NCI-H2196 treated with DMSO at 0.1 percent for 48 hours (cell line): ENCODE data around the gene PYGB.
A peak's percentile ranks its signal among the peaks of the same experiment; 100 is the strongest.

Source experiments
- DNase-seq: peaks from one replicate; lab custom pipeline; 2025; ENCODE audit not compliant: unreplicated experiment; lab: John Stamatoyannopoulos, UW

PYGB gene

DNA sequence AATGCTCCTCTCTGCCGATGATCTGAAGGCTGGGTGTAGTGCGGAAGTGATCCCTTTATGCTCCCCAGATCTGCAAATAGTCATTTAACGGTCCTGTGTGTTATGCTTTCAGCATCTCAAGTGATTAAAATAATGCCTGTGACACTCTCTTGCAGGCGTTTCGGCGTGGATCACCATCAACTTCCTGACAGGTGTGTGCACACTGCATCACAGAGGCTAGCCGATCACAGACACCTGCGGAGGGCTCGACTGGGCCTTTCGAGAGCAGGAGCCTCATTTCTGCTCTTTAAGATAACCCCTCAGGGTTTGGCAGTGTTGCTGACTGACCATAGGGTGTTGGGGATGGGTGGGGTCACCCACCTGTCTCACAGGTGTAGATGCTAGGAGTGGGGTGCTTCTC, 32.4 kb upstream of the PYGB start:
- no peak for DNase-seq

DNA sequence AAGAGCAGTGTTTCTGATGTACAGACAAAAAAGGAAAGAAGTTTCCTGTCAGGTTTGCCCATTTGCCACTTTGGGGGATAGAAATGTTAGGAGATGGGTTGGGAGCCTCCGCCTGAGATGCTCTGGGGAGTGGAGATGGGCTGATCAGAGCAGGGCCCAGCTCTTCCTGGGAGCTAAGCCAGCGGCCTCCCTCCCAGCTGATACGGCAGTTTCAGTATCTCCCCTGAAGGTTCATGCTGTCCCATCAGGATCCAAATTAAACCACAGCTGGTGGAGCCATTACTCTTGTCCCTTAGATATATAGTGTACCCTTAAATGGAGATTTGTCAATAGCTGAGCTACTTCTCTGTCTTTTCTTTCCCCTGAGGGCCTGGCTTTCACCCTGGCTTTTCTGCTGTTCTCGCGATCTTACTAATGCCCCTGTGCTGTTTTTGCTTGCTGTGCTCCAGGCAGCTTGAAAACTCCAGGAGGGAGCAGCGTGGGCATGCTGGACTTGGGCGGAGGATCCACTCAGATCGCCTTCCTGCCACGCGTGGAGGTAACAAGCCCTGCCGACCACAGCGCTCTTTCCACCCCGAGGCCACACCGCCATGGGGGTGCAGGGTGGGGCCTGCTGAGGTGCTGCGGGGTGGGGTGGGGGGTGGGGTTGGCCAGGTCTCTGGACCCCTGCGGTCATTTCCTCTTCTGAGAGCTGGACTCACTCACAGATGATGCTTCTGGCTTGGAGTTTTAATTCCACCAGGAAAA, 31.5 kb upstream of the PYGB start:
- no peak for DNase-seq

DNA sequence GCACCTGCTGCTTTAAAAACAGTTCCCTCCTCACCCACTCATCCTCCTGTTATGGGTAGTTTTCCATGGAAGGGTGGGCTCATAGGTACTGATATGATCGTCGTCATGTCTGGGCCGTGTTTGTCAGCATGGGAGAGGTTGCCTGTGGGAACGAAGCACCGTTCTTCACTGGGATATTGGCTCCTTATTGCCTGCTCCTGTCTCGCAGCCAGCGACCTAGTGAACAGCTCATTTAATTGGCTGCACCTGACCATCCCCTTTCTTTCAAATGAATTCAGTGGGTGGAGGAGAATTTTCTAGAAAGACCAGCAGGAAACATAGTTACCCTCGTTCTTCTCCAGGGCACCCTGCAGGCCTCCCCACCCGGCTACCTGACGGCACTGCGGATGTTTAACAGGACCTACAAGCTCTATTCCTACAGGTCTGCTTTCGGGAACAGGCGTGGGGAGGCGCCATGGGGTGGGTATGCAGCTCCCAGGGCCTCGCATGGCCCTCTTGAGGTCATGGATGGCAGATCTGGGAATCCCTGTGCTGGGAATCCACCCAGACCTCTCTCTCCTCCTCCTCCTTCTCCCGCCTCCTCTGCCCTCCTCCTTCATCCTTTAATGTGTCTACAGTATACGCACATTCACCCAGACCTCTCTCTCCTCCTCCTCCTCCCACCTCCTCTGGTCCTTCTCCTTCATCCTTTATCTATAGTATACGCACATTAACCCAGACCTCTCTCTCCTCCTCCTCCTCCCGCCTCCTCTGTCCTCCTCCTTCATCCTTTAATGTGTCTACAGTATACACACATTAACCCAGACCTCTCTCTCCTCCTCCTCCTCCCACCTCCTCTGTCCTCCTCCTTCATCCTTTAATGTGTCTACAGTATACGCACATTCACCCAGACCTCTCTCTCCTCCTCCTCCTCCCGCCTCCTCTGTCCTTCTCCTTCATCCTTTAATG, 30.4 kb upstream of the PYGB start:
- no peak for DNase-seq

DNA sequence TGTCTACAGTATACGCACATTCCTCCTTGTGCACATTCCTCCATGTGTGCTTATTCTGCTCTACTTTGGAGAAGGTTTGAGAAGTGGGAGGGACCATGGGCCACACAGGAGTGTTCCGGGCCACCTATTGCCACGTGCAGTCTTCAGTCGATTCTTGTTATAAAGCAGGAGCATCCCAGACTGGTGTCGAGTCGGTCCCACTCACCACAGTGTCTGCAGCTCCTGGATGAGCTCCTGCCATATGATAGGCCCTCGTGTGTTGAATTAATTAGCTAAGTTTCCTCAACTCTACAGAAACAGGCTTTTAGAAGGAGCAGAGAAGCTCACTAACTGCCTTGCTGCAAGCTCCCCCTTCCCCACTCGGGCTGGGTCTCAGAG, 29.8 kb upstream of the PYGB start:
- DNase-seq, result no peak

DNA sequence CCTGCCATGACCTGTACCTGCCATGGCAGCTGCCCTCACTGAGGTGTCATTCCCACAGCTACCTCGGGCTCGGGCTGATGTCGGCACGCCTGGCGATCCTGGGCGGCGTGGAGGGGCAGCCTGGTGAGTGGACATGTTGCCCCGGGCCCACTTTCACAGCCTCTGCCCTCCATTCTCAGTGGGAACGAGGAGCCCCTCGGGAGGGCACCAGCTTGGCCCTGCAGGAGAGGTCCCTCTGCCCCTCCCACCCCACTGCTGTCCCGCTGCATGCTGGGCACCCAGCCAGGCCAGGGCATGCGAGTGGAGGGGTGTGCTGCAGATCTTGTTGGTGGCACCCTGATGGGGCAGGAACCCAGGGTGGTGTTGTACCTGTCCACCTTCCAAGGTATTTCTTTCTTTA, 29.4 kb upstream of the PYGB start:
- no peak for DNase-seq

DNA sequence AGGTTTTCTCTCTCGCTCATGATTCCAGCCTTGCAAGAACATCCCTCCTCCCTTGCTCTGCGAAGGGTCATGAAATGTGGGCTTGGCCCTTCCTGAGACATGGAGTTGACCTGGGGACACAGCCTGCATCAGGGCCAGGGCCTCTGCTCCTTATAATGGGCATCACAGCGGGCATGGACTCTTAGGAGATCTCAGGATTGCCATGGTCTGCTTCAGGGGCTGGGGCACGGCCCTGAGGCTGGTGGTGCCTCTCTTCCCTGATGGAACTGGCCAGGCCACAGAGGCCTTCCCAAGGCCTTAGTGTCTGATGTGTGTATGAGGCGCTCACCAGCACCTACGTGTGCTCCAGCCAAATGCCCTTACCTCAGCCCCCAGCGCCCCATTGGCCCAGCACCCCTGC, 28.5 kb upstream of the PYGB start:
- DNase-seq, result no peak

DNA sequence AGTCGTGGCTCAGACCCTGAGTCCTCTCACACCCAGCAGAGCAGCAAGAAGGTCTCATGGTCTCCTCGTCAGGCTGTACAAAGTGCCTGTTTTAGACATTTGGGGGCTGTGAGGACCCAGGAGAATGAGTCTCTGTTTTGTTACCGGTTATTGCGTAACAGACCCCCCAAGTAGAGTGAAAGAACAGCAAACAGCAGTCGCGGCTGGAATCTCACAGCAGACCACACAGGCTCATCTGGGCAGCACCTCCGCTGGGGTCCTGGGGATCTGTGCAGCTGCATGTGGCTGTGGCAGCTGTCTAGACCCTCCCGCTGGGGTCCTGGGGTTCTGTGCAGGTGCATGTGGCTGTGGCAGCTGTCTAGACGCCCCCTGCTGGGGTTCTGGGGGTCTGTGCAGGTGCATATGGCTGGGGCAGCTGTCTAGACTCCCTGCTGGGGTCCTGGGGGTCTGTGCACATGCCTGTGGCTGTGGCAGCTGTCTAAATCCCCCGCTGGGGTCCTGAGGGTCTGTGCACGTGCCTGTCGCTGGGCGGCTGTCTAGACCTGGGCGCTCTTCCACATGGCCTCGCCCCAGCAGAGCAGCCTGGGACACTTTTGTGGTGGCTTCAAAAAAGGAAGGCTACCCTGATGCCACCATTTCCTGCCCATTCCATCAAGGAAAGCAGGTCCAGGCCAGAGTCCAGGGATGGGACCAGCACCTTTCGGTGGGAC, 27.7 kb upstream of the PYGB start:
- no peak for DNase-seq

DNA sequence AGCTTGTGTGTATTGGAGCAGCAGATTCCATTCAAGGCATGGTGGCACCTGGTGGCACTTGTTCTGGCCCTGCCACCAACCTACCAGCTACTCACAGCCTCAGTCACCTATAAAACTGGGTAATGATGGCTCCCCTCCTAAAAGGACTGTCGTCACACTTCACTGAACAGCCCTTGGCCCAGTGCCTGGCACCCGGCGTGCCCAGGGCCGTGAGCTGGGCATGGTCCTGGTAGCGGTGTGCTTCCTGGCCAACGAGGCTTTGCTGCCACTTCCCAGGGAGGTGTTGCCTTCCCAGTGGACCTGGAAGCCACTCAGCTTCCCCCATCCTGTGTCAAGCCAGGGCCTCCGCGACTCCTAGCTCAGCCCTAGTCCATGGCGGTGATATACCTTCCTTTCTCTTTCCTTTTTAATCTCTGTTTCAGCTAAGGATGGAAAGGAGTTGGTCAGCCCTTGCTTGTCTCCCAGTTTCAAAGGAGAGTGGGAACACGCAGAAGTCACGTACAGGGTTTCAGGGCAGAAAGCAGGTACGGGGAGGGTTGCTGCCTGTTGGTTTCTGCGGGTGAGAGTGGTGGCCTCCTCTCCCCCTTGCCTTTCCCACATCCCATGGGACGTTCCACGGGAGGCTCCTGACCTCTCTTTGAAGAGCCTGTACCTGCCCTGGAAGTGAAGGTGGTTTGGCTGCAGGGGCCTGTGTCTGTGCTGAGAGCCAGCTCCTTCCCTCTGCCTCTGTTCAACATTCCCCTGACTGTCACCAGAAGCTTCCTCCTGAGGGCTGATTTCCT, 26.9 kb upstream of the PYGB start:
- peak; percentile 29 for DNase-seq

DNA sequence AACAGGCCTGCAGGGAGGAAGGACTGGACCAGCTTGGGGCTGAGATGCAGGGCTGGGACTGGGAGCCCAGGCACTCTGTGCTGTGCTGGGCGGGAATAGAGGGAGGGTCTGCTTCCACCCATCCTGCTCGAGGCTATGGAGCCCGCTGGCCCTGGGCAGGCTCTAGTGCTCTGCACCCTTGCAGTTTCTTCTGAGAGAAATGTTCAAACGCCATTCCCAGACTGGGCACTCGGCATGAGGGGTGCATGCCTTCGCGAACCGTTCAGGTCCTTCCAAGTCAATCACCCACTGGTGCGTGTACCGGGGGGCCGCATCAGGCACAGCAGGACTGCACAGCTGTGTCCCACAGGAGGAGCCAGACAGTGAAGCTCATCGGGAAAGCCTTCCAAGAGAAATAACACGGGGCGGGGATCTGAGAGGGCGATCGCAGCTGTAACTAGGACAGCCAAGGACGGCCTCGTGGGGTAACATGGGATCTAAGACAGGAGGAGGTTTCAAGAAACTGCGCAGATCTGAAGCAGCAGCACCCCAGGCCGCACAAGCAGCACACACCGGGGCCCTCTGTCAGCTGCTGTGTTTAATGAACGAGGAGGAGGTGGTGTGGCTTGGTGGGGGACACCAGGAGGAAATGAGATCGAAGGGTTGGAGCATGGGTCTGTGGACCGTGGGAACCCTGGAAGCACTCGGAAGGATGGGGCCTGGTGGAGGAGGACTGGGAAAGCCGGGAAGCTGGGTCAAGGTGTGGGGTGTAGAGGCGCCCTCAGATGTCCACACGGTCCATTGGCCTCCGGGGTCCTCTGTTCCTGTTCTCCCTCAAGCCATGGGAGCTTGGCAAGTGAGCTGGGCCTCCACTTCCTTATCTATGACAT, 26.1 kb upstream of the PYGB start:
- no peak for DNase-seq

DNA sequence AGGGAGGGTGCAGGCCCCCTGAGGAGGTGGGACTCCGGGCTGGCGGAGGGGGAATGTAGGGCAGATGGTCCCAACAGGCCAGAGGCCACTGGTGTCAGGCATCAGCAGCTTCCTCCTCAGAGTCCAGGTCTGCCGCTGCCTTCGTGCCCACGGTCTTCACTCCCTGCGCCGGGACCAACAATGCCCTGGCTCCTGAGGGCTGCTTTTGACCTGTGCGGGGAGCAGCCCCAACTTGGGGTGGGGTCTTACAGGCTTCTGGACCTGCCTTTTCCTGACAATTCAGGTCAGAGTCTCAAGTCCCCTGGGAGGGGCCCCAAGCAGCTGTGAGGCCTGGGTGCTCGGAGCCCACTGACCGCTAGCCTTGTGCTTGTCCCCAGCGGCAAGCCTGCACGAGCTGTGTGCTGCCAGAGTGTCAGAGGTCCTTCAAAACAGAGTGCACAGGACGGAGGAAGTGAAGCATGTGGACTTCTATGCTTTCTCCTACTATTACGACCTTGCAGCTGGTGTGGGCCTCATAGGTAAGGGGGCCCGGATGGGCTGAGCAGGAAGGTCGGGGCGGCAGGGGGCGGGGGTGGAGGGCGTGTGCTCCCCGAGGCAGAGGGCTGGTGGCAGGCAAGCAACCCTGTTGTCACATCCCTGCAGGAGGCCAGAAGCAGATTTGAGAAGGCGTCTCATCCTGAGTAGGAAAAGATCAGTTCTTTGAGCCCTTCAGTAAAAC, 25.3 kb upstream of the PYGB start:
- no peak for DNase-seq

DNA sequence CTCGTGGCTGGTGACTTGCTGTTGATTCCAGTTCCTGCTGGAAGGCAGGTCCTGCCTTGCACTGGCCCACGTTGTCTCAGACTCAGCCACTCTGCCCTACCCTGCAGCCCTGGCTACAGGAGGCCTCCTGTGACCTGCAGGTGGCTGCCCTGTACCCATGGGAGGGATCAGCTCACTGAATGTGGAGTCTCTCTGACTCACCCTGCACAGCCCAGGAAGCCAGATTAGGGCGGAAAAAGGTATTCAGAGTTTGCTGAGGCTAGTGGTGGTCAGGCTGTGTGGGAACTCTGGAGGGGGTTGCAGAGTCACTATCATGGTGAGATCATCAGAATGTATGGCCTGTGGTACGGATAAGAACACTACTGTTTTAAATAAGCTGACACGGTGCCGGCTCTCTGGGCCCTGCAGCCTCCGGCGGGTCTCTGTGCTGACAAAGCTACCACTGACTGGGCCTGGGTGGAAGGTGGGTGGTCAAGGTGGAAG, 24.7 kb upstream of the PYGB start:
- no peak for DNase-seq

DNA sequence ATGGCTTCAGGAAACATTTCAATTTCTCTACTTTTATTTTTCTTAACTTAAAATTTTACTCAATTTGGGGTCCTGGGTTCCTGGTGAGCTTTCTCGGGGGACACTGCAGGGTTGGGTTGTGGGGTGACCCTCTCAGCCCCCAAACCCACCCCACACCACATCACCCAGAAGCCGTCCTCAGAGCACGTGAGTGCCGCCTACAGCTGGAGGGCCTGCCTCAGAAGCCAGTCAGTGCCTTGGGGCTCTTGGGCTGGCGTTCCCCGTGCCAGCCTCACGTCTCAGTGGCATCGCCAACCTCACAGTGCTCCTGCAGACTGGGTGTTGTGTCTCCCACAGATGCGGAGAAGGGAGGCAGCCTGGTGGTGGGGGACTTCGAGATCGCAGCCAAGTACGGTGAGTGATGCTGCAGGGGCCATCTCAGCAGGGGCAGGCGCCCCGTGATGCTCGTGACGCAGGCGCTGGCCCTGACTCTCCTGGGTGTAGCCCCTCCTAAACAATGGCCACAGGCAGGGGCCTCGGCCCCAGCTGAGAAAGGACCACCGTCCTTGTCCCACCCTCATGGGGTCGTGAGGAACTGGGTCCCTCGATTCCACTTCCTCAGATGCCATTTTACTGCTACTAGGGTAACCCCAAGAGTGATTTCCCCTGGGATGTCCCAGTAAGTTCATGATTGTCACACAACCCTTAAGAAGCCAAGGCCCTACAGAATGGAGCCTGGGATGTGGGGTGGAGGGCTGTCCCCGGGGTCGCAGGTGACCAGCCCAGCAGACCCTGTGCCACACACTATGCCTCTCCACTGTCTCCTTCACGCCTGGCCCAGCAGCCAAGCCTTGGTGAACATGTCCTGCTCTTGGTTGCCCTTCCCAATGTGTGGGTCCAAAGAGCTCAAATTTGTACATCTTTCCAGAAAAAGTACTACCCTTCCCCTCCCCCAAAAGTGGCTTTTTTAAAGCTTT, 23.8 kb upstream of the PYGB start:
- DNase-seq, result no peak

DNA sequence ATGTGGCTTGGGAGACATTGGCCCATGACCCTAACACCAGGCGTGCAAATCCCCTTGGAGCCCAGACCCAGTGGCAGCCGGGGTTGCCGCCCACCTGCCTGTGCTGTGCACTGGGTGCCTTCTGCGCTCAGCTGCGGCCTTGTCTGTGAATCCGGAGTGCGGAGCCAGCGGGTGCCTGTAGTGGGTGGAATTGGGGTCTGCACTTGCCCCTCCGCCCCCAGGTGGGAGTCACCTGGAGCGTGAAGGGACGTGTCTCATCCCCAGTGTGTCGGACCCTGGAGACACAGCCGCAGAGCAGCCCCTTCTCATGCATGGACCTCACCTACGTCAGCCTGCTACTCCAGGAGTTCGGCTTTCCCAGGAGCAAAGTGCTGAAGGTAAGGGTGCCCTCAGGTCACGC, 22.9 kb upstream of the PYGB start:
- no peak for DNase-seq

DNA sequence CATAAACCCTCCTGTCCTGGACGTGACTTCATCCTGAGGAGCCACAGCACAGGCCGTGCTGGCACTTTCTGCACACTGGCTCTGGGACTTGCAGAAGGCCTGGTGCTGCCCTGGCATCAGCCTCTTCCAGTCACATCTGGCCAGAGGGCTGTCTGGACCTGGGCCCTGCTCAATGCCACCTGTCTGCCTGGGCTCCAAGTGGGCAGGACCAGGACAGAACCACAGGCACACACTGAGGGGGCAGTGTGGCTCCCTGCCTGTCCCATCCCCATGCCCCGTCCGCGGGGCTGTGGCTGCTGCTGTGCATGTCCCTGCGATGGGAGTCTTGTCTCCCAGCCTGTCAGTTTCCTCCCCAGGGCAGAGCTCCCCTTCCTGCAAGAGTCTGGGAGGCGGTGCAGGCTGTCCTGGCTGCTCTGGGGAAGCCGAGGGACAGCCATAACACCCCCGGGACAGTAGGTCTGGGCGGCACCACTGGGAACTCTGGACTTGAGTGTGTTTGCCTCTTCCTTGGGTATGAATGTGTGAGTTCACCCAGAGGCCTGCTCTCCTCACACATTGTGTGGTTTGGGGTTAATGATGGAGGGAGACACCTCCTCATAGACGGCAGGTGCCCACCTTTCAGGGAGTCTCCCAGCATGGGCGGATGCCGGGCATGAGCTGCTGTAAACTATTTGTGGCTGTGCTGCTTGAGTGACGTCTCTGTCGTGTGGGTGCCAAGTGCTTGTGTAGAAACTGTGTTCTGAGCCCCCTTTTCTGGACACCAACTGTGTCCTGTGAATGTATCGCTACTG, 22.0 kb upstream of the PYGB start:
- DNase-seq, result no peak

DNA sequence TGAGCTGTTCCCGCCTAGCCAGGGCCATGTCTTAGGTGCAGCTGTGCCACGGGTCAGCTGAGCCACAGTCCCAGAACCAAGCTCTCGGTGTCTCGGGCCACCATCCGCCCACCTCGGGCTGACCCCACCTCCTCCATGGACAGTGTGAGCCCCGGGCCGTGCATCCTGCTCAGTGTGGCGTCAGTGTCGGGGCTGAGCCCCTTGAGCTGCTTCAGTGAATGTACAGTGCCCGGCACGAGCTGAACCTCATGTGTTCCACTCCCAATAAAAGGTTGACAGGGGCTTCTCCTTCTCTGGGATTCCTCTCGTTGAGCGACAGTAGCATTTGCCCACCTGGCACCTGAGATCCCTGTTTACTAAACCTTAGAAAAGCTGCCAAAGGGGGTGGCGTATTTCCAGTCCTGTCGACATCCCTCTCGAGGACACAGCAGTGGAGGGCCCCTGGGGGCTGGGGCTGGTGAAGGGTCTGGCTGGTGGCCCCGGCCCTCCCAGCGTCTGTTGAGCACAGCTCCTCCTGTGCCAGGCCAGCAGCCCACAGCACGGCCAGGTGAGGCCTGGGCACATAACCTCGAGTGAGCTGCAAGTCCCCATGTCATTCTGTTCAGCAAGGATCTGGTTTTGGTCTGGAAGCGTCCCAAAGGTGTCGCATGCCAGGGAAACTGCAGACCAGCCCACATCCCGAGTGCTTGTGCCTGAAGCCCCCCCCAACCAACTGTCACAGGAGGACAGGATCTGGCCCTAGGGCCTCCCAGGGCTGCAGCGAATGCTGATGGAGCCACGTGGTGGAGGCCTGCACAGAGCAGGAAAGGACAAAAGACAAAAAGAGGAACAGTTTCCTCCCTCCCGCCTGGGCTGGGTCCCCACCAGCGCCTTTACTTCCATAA, 21.2 kb upstream of the PYGB start:
- DNase-seq, result no peak

DNA sequence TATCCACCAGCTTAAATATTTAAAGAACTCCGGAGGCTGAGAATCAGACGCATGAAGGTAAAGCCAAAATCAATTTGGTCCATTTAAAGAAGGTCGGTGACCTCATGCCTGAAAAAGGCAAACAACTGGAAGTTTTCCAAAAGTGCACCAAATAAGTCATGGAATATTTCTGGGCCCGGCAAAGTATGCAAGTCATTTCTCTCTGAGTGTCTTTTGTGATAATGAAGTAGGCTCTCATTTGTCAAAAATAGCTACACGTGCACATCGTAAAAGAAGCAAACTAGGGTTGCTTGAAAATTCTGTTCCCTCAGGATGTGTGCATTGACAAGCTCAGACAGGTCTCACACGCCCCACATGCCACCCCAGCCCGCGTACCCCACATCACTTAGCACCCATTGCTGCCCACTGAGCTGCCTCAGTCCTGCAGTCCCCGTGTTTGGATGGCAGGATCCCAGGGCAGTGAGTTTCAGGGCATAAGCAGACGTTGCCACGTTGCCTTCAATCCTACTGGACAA, 20.5 kb upstream of the PYGB start:
- DNase-seq, result peak; percentile 11
